HCT116 (cell line): ENCODE measurements around the gene RSAD1. TPM values are rescaled to one million over a fixed set of nuclear protein-coding genes. Genes with fewer than 3 reads are reported as not detected.

Source experiments
- ATAC-seq: fragments of 200-7000 bp; cut with Tn5 transposase; 2 replicates; pipeline ENCODE4 v1.9.1; 2020; ENCODE audit warnings: mild to moderate bottlenecking, moderate library complexity
- BruUV-seq: library from RNA; stranded (reverse); fragments of 400-500 nt; replicated peaks from 2 replicates; lab custom pipeline; 2021; lab: Mats Ljungman, UMichigan
- CTCF ChIA-PET: fragments of 300-600 bp; sonication (Branson Sonifier 250); formaldehyde crosslinking; loops from one replicate; lab custom pipeline; 2021; ENCODE audit warnings: antibody characterized with exemption; lab: Charles Lee
- POLR2A ChIA-PET: fragments of 300-600, 350-600 bp; sonication (Branson Sonifier 250); formaldehyde crosslinking; loops from one replicate; lab custom pipeline; 2021; ENCODE audit warnings: antibody characterized with exemption; lab: Charles Lee
- RAD21 ChIA-PET, 2 experiments: fragments of 300-600 bp; sonication (Branson Sonifier 250); formaldehyde crosslinking; loops; one replicate each; lab custom pipeline; 2023; ENCODE audit warnings: low total read pairs in 2 of 2; ENCODE audit not compliant: uncharacterized antibody in 2 of 2, unreplicated experiment in 2 of 2, low non-redundant PET in 1 of 2; lab: Charles Lee
- DNase-seq: peaks from one replicate; pipeline ENCODE4 v3.0.0-alpha.2; 2010; ENCODE audit warnings: low read depth, low spot score
- H2AFZ ChIP-seq: fragments of 200-600 bp; shearing (Covaris generic), sonication (generic); 2 replicates; pipeline ENCODE4 v1.6.1; 2017; ENCODE audit warnings: low read depth, mixed run types, mixed read lengths, antibody characterized with exemption, low read length; ENCODE audit not compliant: poor library complexity, severe bottlenecking
- H3K27ac ChIP-seq: 2 replicates; pipeline ENCODE4 v1.5.1; 2012; ENCODE audit warnings: low read depth, low read length
- H3K27me3 ChIP-seq: fragments of 200-600 bp; sonication (generic); 2 replicates; pipeline ENCODE4 v1.6.1; 2016; ENCODE audit warnings: mixed run types, low read length, mixed read lengths; ENCODE audit not compliant: insufficient read depth
- H3K36me3 ChIP-seq, 2 experiments: fragments of 200-500 bp in 1 of 2; fragments of 200-600 bp in 1 of 2; sonication (Bioruptor generic) in 1 of 2; sonication (generic) in 1 of 2; 2 replicates each; pipeline versions ENCODE4 v1.5.1 to v1.6.1; 2014 to 2016; ENCODE audit warnings: low read length in 2 of 2, inconsistent platforms in 1 of 2, mixed read lengths in 1 of 2, mixed run types in 1 of 2; ENCODE audit not compliant: insufficient read depth in 2 of 2, control insufficient read depth in 1 of 2
- H3K4me1 ChIP-seq, 2 experiments: fragments of 200-600 bp in 1 of 2; sonication (generic) in 1 of 2; 2 replicates each; pipeline versions ENCODE4 v1.5.1 to v1.6.1; 2012 to 2017; ENCODE audit warnings: low read length in 2 of 2, inconsistent platforms in 1 of 2, mild to moderate bottlenecking in 1 of 2, mixed read lengths in 1 of 2, mixed run types in 1 of 2, moderate library complexity in 1 of 2; ENCODE audit not compliant: insufficient read depth in 2 of 2, control insufficient read depth in 1 of 2
- H3K4me2 ChIP-seq: fragments of 200-600 bp; sonication (generic); 2 replicates; pipeline ENCODE4 v1.6.1; 2017; ENCODE audit warnings: mixed run types, low read length, mixed read lengths
- H3K4me3 ChIP-seq, 2 experiments: fragments of 200-600 bp in 1 of 2; sonication (generic) in 1 of 2; replicated peaks in 1 of 2; 2 replicates each; pipeline ENCODE4 v1.5.1; 2011 to 2016; ENCODE audit warnings: low read length in 2 of 2, control low read depth in 1 of 2, low read depth in 1 of 2, mild to moderate bottlenecking in 1 of 2, mixed read lengths in 1 of 2, mixed run types in 1 of 2
- H3K79me2 ChIP-seq: fragments of 200-600 bp; sonication (generic); 2 replicates; pipeline ENCODE4 v1.6.1; 2017; ENCODE audit warnings: mild to moderate bottlenecking, mixed run types, low read length, moderate library complexity, mixed read lengths; ENCODE audit not compliant: insufficient read depth
- H3K9ac ChIP-seq: fragments of 200-600 bp; sonication (generic); 2 replicates; pipeline ENCODE4 v1.6.1; 2016; ENCODE audit warnings: low read length, mixed read lengths
- H3K9me2 ChIP-seq: fragments of 200-600 bp; sonication (generic), shearing (Covaris generic); 2 replicates; pipeline ENCODE4 v1.6.1; 2017; ENCODE audit warnings: mixed run types, mild to moderate bottlenecking, moderate library complexity; ENCODE audit not compliant: insufficient read depth
- H3K9me3 ChIP-seq, 2 experiments: fragments of 200-500 bp in 1 of 2; fragments of 200-600 bp in 1 of 2; sonication (Bioruptor generic) in 1 of 2; sonication (generic) in 1 of 2; 2 replicates each; pipeline ENCODE4 v1.6.1; 2014 to 2017; ENCODE audit warnings: low read length in 2 of 2, mixed read lengths in 2 of 2, inconsistent platforms in 1 of 2, low read depth in 1 of 2, mild to moderate bottlenecking in 1 of 2, mixed run types in 1 of 2, moderate library complexity in 1 of 2; ENCODE audit not compliant: control insufficient read depth in 1 of 2, insufficient read depth in 1 of 2
- H4K20me1 ChIP-seq: fragments of 200-600 bp; sonication (generic), shearing (Covaris generic); 2 replicates; pipeline ENCODE4 v1.6.1; 2017; ENCODE audit warnings: mixed run types, mild to moderate bottlenecking, moderate library complexity; ENCODE audit not compliant: insufficient read depth
- CEBPB ChIP-seq: IDR thresholded peaks from 2 replicates; pipeline ENCODE4 v1.6.1; 2012; ENCODE audit warnings: low read depth
- CTCF ChIP-seq, 3 experiments: fragments of 200-600 bp in 1 of 3; sonication (generic) in 1 of 3; IDR thresholded peaks in 2 of 3; conservative IDR thresholded peaks in 1 of 3; 2 replicates each; pipeline ENCODE4 v1.5.1; 2012 to 2017; ENCODE audit warnings: low read depth in 2 of 3, low read length in 2 of 3, antibody characterized with exemption in 1 of 3, borderline replicate concordance in 1 of 3, control low read depth in 1 of 3, mild to moderate bottlenecking in 1 of 3, mixed read lengths in 1 of 3, mixed run types in 1 of 3, moderate library complexity in 1 of 3; ENCODE audit not compliant: insufficient read depth in 1 of 3
- ELF1 ChIP-seq: IDR thresholded peaks from 2 replicates; pipeline ENCODE4 v1.6.1; 2012; ENCODE audit warnings: low read depth, borderline replicate concordance
- EZH2phosphoT487 ChIP-seq: fragments of 200-600 bp; IDR thresholded peaks from 2 replicates; pipeline ENCODE4 v1.6.1; 2018; ENCODE audit warnings: antibody characterized with exemption, borderline replicate concordance
- POLR2A ChIP-seq: IDR thresholded peaks from 2 replicates; pipeline ENCODE4 v1.7.0; 2011; ENCODE audit warnings: borderline replicate concordance; ENCODE audit not compliant: insufficient read depth, insufficient read length; ENCODE audit errors: extremely low read depth
- SRF ChIP-seq: IDR thresholded peaks from 2 replicates; pipeline ENCODE4 v1.6.1; 2012; ENCODE audit warnings: low read depth
- TCF7L2 ChIP-seq: IDR thresholded peaks from 2 replicates; pipeline ENCODE4 v1.7.0; 2011; ENCODE audit warnings: borderline replicate concordance, inconsistent platforms; ENCODE audit not compliant: insufficient read depth, insufficient read length; ENCODE audit errors: extremely low read depth
- ZBTB33 ChIP-seq: IDR thresholded peaks from 2 replicates; pipeline ENCODE4 v1.6.1; 2011; ENCODE audit warnings: mild to moderate bottlenecking, low read length, moderate library complexity; ENCODE audit not compliant: insufficient replicate concordance; ENCODE audit errors: extremely low read depth
- ZFX ChIP-seq: fragments of 450-650 bp; IDR thresholded peaks from 2 replicates; pipeline ENCODE4 v1.6.1; 2017
- intact Hi-C: fragments of 100-400 bp; cut with micrococcal nuclease; formaldehyde crosslinking; loops from 2 replicates; pipeline ENCODE4 v1.10.0; 2022
- total RNA-seq: library from RNA; stranded (reverse); gene quantifications from one replicate; pipeline ENCODE4 v1.2.1, GENCODE V29; 2021; ENCODE audit not compliant: unreplicated experiment

RSAD1 gene
- total RNA-seq, 1 experiment from 2014 or later, result 82.7 TPM

- H2AFZ ChIP-seq, result no peak overlapping the region
- no TSS peak for BruUV-seq
- no peak for DNase-seq
- H3K4me1 ChIP-seq, result peaks cover 16 to 27% of the 10 kb centered on the region in 2 experiments
- CTCF ChIA-PET, result interaction anchor here (1.4 to 2.5 kb wide), 2 partner anchors 7 to 14 kb away, joined by 6 to 7 read pairs; no protein-coding TSS in a partner anchor
- H3K4me3 ChIP-seq, result no peak overlapping the region
- H3K79me2 ChIP-seq, result no peaks in the 10 kb centered on the region
- intact Hi-C loops, result no loop called here
- H3K9me3 ChIP-seq, result no peaks in the 10 kb centered on the region
- no peaks in the 10 kb centered on the region for H3K9me2 ChIP-seq
- H3K27me3 ChIP-seq, result no peaks in the 10 kb centered on the region
- H3K36me3 ChIP-seq, result no peaks in the 10 kb centered on the region
- H3K9ac ChIP-seq, result no peak overlapping the region
- POLR2A ChIA-PET, result no interaction called here
- no peak overlapping the region for H3K4me2 ChIP-seq
- no peaks in the 10 kb centered on the region for H4K20me1 ChIP-seq
- ATAC-seq, result no peak
- TF ChIP-seq ELF1 (no peak), ZBTB33 (no peak), TCF7L2 (no peak)
- RAD21 ChIA-PET, result no interaction called here
- no peak overlapping the region for H3K27ac ChIP-seq
These were observed 15.1 kb downstream of the RSAD1 start for GRCh38 chr17:50493744-50494143.

GRCh38 chr17:50495217-50495823, 16.7 kb downstream of the RSAD1 start:
- H3K27me3 ChIP-seq, result no peaks in the 10 kb centered on the region
- H3K27ac ChIP-seq, result no peak overlapping the region
- no peak for TF ChIP-seq SRF
- no peak for TF ChIP-seq EZH2phosphoT487
- no peak for TF ChIP-seq CEBPB
- no peak for TF ChIP-seq CTCF (IDR thresholded peaks at IDR 0.05 in 2 of 3, conservative IDR thresholded peaks at IDR 0.05 in 1 of 3; ENCODE audit: borderline replicate concordance in 1 of 3, insufficient read depth in 1 of 3, low read depth in 2 of 3, low read length in 2 of 3)
- no peak for TF ChIP-seq POLR2A
- TF ChIP-seq ZFX, result no peak
- H3K4me1 ChIP-seq, result peaks cover 16 to 27% of the 10 kb centered on the region in 2 experiments
- DNase-seq (no peak), ATAC-seq (no peak)
- BruUV-seq, result no TSS peak
- H3K79me2 ChIP-seq, result no peaks in the 10 kb centered on the region
- POLR2A ChIA-PET, result no interaction called here
- H3K9ac ChIP-seq, result no peak overlapping the region
- H3K4me2 ChIP-seq, result peak overlapping the region; percentile 43
- CTCF ChIA-PET, result interaction anchor here (0.7 to 1.1 kb wide), 2 partner anchors 9 to 738 kb away, joined by 3 read pairs; no protein-coding TSS in a partner anchor
- no peak overlapping the region for H3K4me3 ChIP-seq
- RAD21 ChIA-PET, result interaction anchor here in 1 of 2 experiments (0.7 kb wide), 1 partner anchor 12 kb away, joined by 4 read pairs; no protein-coding TSS in a partner anchor
- no peaks in the 10 kb centered on the region for H3K9me2 ChIP-seq
- no peaks in the 10 kb centered on the region for H3K36me3 ChIP-seq
- H4K20me1 ChIP-seq, result no peaks in the 10 kb centered on the region
- H3K9me3 ChIP-seq, result no peaks in the 10 kb centered on the region
- H2AFZ ChIP-seq, result no peak overlapping the region
- intact Hi-C loops, result no loop called here
